Lower leg skin (tissue), 3 donors: ENCODE data around the gene ATP2B2.

Source experiments
- CTCF ChIP-seq, 3 donors: fragments of 450-650 bp; IDR thresholded peaks; one replicate each; pipeline ENCODE4 v1.5.1; 2016; ENCODE audit warnings: antibody characterized with exemption in 3 of 3, mild to moderate bottlenecking in 3 of 3, moderate library complexity in 2 of 3
- POLR2A ChIP-seq, 2 donors: fragments of 450-650 bp; IDR thresholded peaks; one replicate each; pipeline ENCODE4 v1.6.1; 2016 to 2017; ENCODE audit warnings: antibody characterized with exemption in 2 of 2, mild to moderate bottlenecking in 1 of 2, moderate library complexity in 1 of 2

GRCh38 chr3:10406414-10406813 lies 99.0 kb downstream of the ATP2B2 start:
- TF ChIP-seq CTCF (IDR thresholded peaks at IDR 0.05) (no peak), POLR2A (IDR thresholded peaks at IDR 0.05) (no peak)
